Measurements from ENCODE around the gene DNM2.

DNM2 gene

GRCh38 chr19:10683064-10683426 is 34.8 kb upstream of the DNM2 start:
- no peak for DNase-seq
- no peak for TF ChIP-seq CTCF (IDR thresholded peaks at IDR 0.05; ENCODE audit: low read depth, low read length, missing control alignments)
- Histone ChIP-seq H3K27me3 (replicated peaks) (no peaks in the 10 kb centered on the region), H3K27ac (no peak overlapping the region), H3K36me3 (replicated peaks) (peaks cover 91% of the 10 kb centered on the region), H3K4me3 (ENCODE audit: low read depth, low read length) (no peak overlapping the region)
- in situ Hi-C loops (cut with HindIII; ENCODE audit: low pct_ligation_motif_present, low sequenced_read_pairs), result no loop called here

GRCh38 chr19:10683582-10683981 is 34.3 kb upstream of the DNM2 start:
- no peak for DNase-seq

GRCh38 chr19:10685210-10685609 is 32.7 kb upstream of the DNM2 start:
- peaks cover 88% of the 10 kb centered on the region for H3K36me3 ChIP-seq (replicated peaks)
- in situ Hi-C loops (cut with HindIII; ENCODE audit: low pct_ligation_motif_present, low sequenced_read_pairs), result no loop called here
- H3K27me3 ChIP-seq (replicated peaks), result no peaks in the 10 kb centered on the region
- H3K27ac ChIP-seq, result no peak overlapping the region
- no peak overlapping the region for H3K4me3 ChIP-seq (ENCODE audit: low read depth, low read length)
- DNase-seq, result no peak
- no peak for TF ChIP-seq CTCF (IDR thresholded peaks at IDR 0.05; ENCODE audit: low read depth, low read length, missing control alignments)

More at GRCh38 chr19:10683582-10683981, 34.3 kb upstream of the DNM2 start:
- no peak for TF ChIP-seq CTCF (IDR thresholded peaks at IDR 0.05; ENCODE audit: low read depth, low read length, missing control alignments)
- Histone ChIP-seq H3K4me3 (ENCODE audit: low read depth, low read length) (no peak overlapping the region), H3K27ac (no peak overlapping the region), H3K36me3 (replicated peaks) (peaks cover 91% of the 10 kb centered on the region), H3K27me3 (replicated peaks) (no peaks in the 10 kb centered on the region)
- in situ Hi-C loops (cut with HindIII; ENCODE audit: low pct_ligation_motif_present, low sequenced_read_pairs), result no loop called here

GRCh38 chr19:10686193-10686592 is 31.7 kb upstream of the DNM2 start:
- no peak overlapping the region for H3K4me3 ChIP-seq (ENCODE audit: low read depth, low read length)
- DNase-seq, result no peak
- no peak for TF ChIP-seq CTCF (IDR thresholded peaks at IDR 0.05; ENCODE audit: low read depth, low read length, missing control alignments)
- peak overlapping the region; percentile 41 for H3K27ac ChIP-seq
- no peaks in the 10 kb centered on the region for H3K27me3 ChIP-seq (replicated peaks)
- in situ Hi-C loops (cut with HindIII; ENCODE audit: low pct_ligation_motif_present, low sequenced_read_pairs), result no loop called here
- H3K36me3 ChIP-seq (replicated peaks), result peaks cover 87% of the 10 kb centered on the region

- Histone ChIP-seq H3K4me3 (ENCODE audit: low read depth, low read length) (no peak overlapping the region), H3K27ac (peak overlapping the region; percentile 41), H3K36me3 (replicated peaks) (peaks cover 86% of the 10 kb centered on the region), H3K27me3 (replicated peaks) (no peaks in the 10 kb centered on the region)
- in situ Hi-C loops (cut with HindIII; ENCODE audit: low pct_ligation_motif_present, low sequenced_read_pairs), result no loop called here
- peak; percentile 64 for DNase-seq
- TF ChIP-seq CTCF (IDR thresholded peaks at IDR 0.05; ENCODE audit: low read depth, low read length, missing control alignments), result no peak
Observed at GRCh38 chr19:10686661-10687517, 31.0 kb upstream of the DNM2 start.

Data from brain microvascular endothelial cell (primary cell).